Kasumi-1 (cell line): ENCODE data around the gene CACNB2.
A peak's percentile ranks its signal among the peaks of the same experiment; 100 is the strongest.
"Not testable (repeated sequence)": the region's sequence is repeated elsewhere in the genome, so short reads cannot be mapped to it uniquely, and the experiment has no call there.

Experiments used
- DNase-seq, 2 experiments: peaks; one replicate each; lab custom pipeline; 2025; lab: John Stamatoyannopoulos, UW

Gene CACNB2

DNA sequence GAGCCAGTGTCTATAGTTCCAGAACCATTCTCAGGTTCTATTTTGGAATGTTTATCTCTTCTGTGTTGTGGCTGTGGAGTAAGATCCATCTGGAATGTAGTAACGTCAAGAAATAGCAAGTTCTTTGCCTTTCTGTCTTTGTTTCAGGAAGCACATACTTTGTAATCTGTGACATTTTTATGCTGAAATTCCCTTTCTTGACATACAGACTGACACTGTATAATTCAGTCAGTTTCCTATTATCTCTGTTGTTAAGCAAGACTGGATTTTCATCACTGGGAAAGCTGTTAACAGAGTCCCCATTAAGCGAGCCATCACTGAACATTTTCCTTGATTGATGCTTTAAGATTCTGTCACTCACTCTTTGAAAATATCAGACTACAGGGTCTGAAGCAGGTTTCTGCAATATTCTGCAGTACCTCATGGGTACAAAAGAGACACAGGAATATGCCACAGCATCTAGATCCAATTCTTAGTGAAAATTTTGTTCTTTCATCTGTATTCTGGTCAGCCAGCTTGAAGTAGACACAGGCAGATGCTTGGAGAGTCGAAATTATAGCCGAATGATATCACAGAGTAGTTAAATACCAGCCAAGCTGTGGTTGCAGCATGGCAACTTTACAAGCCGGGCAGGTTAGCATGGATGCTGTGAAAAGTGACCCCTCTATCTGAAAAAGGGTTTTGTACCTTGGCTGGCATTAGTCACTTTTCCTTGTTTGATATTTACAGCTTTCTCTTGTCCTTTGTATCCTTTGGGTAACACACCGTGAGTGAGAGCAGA lies 62.6 kb downstream of the CACNB2 start:
- DNase-seq: no peak

DNA sequence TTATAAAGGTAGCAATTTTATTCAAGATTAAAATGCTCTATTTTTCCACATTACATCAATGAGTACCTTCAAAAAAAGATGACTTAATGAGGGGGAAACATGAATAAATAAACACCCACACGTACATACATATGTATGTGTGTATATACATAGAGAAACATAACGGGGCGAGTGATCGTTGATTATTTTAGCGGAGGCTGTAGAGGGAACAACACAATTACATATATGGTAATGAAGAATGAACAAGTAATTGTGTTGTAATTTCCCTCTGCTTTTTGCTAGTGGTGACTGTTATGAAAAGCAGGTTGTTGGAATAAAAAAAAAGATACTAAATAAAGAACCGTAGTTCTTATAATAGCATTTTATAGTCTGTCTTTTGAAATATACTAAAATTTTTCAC lies 63.2 kb downstream of the CACNB2 start:
- DNase-seq: no peak

DNA sequence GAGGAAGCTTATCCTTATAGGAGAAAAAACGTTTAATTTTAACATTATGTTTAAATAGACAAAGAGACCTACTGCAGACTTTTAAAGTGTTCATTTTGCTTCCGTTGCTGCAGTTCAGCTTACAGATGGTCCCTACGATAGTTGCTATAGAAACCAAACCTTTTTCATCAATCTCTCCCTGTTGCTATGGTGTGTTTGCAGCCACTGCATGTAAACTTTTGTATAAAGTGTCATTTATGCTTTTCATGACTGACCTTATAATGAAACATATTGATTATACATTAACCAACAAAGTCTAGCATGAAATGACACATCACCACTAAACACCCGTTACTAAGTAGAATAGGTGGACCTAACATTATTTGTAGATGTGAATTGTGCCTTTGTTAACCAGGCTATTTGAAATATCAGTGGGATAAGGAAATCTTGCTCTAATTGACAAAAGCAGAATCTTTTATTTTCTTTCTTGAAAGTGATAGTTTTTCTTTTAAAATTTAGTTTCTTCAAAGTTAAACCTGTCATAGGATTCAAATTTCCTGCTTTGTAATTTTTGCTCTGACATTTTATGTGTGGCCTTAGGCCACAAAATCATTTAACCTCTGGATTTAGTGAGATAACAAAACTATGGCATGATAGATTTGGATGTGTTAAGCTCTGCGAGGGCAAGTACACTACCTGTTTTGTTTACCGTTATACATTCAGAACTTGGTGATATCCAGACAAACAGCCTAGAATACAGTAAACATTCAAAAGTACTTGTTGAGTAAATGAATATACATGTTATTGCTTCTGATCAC lies 64.0 kb downstream of the CACNB2 start:
- DNase-seq: no peak

DNA sequence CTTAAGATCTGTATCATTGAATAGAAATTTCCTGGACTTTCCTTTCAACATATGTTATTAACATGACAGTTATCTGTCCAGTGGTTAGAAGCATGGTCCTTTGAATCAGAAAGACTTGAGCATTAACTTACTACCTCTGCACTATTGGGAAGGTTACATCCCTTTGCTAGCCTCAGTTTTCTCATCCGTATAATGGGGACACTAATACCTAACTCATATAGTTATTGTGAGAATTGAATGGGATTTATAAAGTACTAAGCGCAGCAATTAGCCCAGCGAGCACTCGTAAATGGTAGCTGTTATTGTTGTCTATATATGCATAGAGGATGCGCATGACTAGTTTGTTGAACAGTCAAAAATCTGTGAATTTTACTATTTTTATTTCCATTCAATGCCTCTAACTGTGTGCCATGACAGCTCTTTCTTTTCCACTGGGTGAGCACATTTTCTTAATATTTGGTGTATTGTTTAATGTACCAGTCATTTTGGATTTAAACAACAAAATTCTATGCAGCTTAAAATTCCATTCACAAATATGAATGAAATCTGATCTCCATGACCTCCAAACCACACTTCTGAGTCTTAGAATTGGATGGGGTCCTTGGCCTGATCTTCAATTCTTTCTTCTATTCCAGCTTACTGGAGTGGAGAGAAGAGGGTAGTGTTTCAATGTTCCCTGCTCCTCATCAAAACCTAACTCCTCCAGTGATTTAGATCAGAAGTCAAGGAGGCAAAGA lies 65.0 kb downstream of the CACNB2 start:
- no peak for DNase-seq

DNA sequence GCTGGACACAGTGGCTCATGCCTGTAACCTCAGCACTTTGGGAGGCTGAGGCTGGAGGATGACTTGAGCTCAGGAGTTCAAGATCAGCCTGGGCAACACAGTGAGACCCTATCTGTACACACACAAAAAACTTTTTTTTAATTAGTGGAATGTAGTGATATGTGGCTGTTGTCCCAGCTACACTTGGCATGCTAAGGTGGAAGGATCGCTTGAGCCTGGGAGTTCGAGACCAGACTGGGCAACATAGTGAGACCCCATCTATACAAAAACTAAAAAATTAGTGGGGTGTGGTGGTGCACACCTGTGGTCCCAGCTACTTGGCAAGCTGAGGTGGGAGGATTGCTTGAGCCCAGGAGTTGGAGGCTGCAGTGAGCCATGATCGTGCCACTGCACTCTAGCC lies 68.0 kb downstream of the CACNB2 start:
- not testable (repeated sequence) for DNase-seq

DNA sequence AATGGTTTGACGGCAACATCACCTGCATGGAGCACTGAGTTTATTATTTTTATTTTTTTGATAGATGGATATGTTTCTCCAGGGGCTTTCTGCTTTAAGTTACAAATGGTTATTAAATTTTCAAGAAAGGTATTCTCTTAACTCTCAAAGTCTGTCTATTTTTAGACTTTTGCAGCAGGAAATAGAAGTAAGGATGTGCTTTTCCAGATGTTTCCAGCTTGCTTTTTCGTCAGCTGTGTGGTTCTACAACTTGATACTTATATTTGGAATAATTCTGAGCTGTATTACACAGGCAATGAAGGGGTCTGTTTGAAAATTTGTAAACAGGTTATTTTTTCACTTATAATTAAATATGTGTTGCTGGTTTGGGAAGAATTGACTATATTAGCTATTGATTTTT lies 69.0 kb downstream of the CACNB2 start:
- DNase-seq: no peak

DNA sequence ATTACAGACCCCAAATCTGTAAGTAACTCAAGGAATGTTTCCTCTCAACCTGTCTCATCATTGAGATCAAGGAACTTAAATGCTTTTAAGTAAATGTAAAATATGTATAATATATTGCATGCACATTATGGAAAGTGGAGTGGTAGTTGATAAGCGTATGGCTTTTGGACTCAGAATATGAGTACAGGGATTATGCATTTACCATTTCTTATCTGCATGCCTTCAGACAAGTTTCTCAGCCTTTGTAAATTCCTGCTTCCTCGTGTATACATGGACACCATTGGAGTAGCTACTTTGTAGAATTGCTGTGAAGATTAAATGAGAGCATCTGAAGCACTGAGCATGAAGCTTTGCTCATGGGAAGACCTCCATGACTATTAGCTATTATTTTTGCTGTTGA lies 70.5 kb downstream of the CACNB2 start:
- no peak for DNase-seq

DNA sequence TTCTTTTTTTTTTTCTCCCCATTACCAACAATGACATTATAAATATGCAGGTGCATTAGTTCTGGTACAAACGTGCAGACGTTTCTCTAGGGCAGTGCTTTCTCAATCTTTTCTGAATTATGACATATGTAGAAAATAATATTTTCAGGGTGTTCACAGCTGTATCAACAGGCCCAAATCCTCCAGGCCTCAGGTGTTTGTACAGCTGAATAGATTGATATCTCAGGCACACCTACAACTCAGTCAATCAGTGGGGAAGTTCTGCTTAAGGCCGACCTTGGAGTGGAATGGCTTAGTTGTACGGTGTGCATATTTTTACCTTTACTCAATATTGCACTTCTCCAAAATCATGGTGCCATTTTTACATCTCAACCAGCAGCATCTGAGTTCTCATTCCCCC lies 71.6 kb downstream of the CACNB2 start:
- no peak for DNase-seq

DNA sequence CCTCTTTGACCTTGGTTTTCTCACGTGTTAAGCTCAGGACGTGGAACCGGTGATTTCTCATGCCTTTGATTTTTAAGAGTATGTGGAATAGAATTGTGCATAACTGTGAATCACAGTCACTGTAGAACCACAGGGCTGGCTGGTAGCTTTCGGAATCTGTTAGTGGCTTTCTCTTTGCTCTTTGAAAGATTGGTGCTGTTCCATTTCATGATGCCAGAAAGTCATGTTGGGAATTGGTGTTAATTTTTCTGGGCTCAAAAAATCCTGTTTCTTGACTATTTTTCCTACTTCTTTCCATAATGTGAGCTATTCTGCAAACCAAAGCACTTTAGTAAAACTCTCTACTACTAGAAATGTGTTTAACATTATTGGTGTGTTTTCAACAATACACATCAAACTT lies 73.0 kb downstream of the CACNB2 start:
- DNase-seq: no peak

DNA sequence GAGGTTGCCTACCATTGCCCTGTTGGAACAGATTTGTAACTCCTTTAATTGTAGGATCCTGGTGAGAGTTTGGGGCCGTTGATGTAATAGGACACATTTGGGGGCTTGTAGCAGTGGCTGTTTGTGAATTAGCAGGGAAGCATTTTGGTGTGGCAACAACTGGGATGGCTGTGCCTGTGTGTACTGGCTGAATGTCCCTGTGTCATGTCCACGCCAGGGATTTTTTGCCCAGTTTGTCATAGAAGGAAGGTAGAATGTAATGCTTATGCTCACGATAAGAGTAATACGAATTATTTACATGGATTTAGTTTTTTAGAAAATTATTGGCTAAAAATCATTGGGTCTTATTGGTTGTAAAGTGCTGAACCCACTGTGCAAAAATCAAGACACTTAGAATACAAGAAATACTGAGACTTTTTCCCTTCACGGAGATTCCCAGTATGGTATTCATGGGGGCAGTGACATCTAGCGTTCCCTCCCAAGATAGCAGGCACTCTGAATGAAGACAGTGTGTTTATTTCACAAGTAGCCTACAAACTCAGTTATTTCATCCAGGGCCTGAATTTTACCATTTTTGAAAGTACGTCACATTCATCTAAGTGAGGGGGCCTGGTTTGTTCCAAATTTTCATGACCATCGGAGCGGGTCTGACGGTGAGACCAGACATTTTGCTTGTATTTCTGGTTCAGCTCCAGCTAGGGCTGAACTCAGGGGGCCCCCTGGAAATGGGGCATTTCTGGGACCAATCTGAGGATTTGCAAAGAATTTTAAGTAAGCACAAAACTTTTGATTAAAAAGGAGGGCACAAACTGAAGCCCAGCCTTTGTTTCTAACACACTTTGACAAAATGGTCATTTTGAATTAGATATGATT lies 74.7 kb downstream of the CACNB2 start:
- DNase-seq: peak; percentile 85 to 86

DNA sequence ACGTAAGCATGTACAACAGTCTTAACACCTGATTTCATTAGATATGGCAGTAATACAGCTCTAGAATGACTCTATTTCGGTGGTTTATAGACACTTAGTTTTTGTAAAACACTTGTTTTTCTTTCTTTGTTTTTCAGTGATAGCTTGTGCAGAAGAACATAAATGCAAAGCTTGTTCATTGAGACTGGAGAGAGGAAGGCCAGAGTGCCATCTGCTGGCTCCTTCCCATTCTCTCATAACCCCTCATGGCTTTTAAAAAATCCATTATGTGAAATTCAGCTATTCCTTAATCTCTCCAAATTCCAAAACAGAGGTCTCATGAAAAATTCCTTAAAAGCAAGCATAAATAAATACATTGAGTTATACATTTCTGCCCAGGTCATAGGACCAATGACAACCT lies 76.3 kb downstream of the CACNB2 start:
- peak; percentile 60 to 83 for DNase-seq

DNA sequence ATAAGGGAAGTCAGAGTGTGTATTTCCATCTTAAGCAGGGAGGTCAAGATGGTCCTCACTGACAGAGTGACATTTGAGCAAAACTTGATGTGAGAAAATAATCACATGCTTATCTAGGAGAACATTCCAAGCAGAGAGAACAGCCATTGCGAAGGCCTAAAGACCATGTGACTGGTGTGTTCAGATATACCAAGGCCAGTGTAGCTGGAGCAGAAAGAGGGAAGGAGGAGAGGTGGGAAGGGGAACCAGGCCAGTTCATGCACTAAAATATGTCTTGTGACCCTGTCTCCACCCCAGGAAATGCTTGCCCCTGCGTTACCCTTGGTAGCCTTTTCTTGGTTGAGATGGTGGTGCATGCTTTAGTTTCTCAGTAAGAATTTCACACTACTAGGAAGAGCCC lies 77.4 kb downstream of the CACNB2 start:
- DNase-seq: no peak

DNA sequence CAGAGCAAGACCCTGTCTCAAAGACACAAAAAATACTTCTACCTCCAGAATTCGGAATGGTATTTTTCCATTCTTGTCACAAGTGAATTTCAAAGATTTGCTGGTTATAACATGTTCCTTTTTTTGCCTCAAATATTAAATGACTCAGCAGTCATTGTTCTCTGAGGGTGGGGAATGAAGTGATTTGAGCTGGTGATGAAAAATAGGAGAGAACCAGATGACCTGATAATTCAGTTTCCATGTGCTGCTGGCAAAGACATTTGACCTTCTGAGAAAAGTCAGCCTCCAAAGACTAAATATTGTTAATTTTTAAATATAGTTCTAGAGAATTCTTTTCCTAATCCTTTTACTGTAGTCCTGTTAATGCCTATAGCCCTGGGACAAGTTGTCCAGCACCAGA lies 78.9 kb downstream of the CACNB2 start:
- no peak for DNase-seq

DNA sequence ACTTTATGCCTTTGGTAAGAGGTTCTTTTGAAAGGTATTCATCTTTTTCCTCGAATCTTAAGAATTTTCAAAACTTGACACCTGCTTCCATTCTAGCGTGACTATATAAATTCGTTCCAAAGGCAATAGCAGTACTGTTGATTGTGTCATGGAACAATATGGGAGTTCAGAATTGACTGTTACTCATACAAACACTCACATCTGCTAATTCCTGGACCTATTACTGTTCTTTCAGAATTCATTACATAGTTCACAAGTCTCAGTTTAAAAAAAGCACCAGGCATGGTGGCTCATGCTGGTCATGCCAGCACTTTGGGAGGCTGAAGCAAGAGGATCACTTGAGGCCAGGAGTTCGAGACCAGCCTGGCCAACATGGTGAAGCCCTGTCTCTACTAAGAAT lies 80.9 kb downstream of the CACNB2 start:
- no peak for DNase-seq

DNA sequence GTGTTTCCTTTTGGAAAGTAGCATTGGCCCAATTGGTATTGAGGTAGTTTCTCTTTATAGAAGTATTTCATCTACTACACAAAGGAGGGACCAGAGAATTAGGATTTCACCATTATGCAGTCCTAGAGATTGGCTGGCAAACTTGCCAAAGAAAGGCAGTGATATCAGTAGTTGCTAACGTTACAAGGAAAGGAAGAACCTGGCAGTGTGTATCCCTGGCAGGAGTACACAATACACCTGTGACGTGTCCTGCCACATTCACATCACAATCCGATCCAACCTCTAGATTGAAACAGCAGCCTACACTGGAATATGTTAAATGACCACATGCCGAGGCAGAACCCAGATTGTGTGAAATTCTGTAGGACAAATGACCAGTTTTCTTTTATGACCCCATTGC lies 81.7 kb downstream of the CACNB2 start:
- no peak for DNase-seq

DNA sequence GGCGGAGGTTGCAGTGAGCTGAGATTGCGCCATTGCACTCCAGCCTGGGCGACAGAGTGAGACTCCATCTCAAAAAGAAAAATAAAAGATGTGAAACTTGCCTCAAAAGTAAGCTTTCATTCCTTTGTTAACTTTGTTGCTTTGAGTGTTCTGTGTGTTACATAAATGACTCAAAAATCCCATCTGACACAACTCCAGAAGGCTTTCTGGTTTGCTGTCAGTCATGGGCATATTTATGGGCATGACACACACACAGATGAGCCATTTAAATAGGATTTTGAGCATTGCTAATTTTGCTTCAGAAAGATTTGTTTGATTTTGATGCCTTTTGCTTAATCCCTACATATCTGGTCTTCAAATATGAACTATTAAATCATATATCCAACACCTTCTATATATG lies 82.6 kb downstream of the CACNB2 start:
- no peak for DNase-seq

DNA sequence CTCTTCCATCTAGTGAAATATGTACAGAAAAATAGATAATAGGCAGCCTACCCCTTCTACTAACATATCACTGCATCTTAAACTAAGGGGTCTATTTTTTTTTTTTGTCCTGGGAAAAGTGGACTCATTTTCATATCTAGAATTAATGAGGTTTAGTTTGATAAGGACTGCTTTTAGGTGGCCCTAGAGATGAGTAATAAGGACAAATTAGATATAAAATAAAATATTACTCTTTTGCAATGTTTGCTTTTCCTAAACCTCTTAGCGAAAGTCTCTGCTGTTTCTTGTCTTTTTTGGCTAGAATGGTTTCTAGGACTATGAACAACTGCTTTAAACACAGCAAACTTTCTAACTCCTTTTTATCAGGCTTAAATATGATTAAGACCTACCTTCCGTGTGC lies 83.7 kb downstream of the CACNB2 start:
- no peak for DNase-seq

DNA sequence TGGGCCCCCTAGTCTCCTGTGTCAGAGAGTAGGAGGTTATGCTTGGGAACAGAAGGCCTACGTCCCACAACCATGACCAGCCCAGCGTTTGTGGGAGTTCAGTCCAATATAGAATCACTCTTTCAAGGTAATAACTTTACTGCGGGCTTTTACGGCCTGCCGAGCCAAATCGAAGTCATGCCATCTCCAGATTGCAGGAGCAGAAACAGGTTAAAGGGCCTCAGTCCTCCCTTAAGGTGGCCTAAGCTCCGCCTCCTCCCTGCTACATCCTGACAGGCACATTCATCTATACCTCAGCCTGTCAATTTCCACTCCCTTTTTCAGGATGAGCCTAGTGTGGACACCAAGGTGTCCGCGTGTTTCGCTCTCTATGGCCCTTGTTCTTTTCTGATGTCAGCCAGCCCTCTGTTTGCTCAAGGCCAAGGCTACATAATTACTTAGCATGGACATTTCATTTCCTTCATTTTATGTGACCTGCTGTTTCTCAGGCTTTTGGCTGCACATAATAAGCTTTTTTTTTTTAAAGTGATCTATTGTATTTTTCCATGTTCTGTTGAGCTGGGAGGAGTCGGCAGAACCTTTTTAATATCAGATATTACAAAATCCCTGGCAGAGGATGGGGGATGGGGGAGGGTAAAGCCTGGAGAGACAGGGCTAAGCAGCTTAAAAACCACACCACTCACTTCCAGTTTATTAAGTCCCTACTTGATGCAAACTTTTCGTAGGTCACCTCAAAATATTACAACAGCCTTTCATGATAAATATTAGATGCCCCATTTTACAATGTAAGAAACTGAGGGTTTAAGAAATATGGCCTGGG lies 84.6 kb downstream of the CACNB2 start:
- no peak for DNase-seq

DNA sequence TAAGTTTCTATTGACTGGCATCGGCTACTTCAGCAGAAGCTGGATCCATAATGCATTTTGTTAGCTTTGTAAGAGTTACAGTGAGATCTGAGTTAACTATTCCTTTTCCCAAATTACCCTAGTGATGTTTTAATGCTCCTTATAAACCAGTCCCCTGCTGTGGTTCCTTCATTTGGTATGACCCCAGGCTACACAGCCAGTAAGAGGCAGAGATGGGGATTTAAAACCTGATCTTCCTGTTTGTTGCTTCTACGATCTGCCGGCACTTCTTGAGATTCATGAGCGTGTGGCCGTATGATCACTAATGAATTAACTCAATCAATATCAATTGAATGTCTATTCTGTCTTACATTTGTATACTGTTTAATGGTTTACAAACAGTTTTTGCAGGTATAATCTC lies 86.1 kb downstream of the CACNB2 start:
- no peak for DNase-seq

DNA sequence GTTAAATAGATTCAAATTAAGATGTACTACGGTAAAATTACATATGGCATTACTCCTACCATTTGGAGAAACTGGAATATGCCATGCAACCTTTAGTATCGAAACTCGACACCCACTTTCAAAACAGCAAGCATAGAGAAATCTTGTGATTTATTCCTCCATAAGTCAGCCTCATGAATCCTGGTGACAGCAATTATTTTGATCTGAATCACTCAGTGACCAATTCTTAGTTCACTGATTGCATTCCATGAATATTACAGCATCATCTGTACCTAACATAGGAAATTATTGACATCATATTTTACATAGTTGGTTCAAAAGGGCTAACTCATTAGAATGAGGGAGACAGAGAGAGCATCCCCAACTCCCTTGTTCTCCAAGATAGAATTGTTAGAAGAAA lies 89.6 kb downstream of the CACNB2 start:
- no peak for DNase-seq

DNA sequence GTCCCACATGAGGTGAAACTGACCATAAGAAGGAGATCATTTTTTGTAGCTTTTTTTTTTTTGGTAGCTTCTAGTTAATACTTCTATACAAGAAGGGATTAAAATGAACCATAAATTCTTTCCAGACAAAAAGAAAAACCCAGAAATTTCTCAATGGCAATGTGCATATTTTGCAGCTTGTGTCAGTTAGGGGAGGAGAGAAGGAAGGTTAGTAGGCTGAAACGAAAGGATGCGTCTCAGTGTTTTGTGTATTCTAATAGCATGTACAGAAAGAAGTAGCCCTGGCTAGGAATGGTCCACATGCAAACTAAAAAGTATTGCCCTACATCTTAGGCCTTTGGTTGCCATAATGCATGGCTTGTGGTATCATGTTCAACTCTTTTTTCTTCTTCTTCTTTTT lies 90.6 kb downstream of the CACNB2 start:
- no peak for DNase-seq
